Measurements from ENCODE around the gene AP4E1.
"Not testable (repeated sequence)": the region's sequence is repeated elsewhere in the genome, so short reads cannot be mapped to it uniquely, and the experiment has no call there.

Gene AP4E1

DNA sequence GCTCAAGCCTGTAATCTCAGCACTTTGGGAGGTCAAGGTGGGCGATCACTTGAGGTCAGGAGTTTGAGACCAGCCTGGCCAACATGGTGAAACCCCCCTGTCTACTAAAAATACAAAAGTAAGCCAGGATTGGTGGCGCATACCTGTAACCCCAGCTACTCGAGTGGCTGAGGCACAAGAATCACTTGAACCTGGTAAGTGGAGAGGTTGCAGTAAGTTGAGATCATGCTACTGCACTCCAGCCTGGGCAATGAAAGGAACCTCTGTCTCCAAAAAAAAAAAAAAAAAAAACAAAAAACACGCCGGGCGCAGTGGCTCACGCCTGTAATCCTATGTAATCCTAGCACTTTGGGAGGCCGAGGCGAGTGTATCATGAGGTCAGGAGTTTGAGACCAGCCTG, 18.9 kb upstream of the AP4E1 start:
- DNase-seq (ENCODE audit: low spot score) = no peak

DNA sequence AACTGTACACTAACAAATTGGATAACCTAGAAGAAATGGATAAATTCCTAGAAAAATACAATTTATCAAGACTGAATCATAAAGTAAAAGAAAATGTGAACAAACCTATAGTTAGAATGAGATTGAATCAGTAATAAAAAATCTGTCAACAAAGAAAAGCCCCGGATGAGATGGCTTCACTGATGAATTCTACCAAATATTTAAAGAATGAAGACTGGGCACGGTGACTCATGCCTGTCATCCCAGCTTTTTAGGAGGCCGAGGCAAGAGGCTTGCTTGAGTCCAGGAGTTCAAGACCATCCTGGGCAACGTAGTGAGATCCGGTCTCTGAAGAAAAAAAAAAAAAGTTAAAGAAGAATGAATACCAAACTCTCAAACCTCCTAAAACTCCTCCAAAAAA, 17.7 kb upstream of the AP4E1 start:
- DNase-seq (ENCODE audit: low spot score) = no peak

DNA sequence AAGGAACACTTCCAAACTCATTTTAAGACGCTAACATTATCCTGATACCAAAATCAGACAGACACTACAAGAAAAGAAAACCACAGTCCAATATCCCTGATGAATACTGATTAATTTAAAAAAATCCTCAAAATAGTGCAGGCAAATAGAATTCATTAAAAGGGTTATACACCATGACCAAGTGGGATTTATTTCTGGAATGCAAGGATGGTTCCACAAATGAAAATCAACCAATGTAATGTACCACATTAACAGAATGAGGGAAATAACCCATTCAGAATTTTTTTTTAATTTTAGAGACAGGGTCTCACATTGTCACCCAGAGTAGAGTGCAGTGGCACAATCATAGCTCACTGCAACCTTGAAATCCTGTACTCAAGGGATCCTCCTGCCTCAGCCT, 17.3 kb upstream of the AP4E1 start:
- DNase-seq (ENCODE audit: low spot score) = no peak

DNA sequence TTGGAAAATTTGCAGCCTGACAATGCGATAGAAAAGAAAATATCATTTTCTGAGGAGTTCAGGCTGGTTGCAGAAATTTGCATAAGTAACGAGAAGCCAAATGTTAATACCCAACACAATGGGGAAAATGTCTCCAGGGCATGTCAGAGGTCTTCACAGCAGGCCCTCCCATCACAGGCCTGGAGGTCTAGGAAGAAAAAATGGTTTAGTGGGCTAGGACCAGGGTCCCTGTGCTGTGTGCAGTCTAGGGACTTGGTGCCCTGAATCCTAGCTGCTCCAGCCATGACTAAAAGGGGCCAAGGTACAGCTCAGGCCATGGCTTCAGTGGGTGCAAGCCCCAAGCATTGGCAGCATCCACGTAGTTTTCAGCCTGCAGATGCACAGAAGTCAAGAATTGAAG, 14.5 kb upstream of the AP4E1 start:
- DNase-seq (ENCODE audit: low spot score) = no peak

DNA sequence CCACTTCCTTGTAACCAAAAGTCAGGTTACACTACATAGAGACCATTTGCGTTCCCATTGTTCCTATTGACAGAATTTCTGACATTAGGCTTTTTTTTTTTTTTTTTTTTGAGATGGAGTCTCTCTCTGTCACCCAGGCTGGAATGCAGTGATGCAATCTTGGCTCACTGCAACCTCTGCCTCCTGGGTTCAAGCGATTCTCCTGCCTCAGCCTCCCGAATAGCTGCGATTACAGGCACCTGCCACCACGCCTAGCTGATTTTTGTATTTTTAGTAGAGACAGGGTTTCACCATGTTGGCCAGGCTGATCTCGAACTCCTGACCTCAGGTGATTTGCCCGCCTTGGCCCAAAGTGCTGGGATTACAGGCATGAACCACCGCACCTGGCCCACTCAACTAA, 7.1 kb upstream of the AP4E1 start:
- DNase-seq (ENCODE audit: low spot score) = not testable (repeated sequence)

DNA sequence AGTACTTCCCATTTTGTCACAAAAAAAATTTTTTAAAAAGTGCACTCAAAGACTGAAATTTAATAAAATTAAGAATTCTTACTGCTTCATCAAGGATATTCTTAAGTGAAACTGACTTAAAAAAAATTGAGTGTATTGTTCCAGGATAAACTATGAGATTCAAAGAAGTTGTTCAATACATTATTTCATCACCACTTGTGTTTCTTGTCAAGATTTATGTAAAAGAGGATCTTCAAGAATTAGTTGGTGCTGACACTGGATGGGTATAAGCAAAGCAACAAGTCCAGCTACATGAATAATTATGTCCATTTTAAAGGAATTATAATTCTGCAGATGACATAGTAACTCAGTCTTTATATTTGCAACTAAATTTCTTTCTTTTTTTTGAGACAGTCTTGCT, 4.3 kb upstream of the AP4E1 start:
- no peak for DNase-seq (ENCODE audit: low spot score)

DNA sequence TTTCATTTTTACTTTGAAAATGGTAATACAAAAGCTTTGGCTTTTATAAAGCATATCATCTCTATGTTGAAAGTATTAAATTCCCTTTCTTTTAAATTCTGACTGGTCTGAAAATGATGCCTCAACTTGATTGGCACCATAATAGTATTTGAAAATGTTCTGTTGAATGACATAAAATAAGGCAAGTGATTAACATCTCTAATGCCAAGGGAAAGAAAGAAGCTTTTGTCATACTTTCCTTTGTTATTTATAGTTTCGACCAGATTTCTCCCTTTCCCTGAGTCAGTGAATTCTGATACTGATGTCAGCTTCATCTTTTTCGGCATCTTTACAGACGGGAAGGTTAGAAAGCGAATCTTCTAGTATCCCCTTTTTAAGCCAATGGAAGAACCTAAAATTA, 3.4 kb upstream of the AP4E1 start:
- no peak for DNase-seq (ENCODE audit: low spot score)

DNA sequence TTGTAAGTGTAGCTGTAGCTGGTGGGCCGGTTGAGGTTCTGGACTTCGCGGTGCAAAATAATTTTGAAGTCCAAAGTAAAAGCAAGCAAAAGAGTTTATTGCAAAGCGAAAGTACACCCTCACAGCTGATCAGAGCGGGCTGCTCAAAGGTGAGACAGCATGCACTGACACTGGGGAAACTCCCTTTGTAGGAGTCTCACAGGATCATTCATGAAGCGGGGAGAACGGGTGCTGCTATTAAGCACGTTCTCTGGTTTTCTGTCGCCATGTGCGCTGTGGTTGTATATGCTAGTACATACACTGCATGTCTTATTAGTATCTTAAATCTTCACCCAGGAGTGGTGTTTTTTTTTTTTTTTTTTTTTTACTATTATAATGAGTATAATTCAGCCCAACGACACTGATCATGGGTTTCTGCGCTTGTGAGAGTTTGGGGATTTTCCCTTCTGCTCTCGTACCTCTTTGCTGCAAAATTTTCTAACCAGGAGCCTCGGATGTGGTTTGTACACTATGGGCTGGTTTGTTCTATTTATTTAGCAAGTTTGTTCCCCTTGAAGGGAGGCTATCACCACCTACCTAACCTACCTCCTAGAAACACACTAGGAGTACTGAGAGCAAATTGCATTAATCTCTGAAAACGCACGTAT, 1.4 kb upstream of the AP4E1 start:
- peak; percentile 34 for DNase-seq (ENCODE audit: low spot score)

DNA sequence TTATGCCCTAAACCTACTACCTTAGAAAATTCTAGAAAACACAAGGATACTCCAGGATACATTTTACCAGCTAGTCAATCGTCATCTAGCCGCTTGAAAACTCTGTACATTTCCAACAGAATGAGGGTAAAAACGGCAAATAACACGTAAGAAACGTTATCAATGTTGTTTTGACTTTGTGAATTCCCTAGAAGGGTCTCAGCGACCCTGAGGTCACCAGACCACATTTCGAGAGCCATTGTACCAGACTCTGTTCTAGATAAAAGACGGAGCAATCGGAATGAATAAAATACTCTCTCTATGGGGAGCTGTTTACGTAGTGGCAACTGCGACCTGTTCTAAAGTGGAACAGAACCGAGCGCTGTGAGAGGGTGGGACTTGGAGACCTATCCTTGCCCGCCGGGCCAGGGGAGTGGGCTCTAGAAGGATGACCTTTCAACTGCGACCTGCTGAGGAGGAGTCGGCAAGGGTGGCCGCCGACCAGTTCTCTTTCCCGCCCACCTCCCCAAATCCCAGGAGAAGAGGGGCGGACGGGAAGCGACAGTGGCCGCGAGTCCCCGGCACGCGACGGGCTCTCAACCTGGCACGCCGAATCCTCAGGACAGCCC, 778 bp upstream of the AP4E1 start:
- DNase-seq (ENCODE audit: low spot score) = no peak

DNA sequence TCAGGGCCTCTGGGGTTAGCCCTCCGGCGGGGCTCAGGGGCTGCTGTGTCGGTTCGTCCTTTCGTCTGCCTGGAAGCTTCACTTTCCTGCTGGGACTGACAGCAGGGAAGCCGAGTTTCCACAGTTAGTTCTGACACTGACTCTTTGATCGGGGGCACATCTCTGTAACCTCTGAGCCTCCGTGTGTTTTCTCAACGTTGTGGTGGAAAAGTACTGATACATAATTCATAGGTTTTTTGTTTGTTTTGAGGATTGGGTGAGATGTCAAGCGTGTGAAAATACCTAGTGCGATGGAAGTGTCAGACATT, 481 bp downstream of the AP4E1 start:
- DNase-seq (ENCODE audit: low spot score) = no peak

DNA sequence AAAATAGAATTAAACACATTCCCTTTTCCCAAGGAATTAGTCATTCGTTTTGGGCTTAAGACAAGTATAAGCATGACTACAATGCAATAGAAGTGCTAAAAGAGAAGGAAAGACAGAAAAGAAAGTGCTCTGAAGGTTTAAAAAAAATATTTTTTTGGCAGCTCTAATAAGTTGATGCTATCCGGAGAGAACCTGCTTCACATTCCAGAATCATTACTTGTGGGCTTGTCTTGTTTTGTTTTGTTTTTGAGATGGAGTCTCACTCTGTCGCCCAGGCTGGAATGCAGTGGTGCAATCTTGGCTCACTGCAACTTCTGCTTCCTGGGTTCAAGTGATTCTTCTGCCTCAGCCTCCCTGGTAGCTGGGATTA, 1.9 kb downstream of the AP4E1 start:
- not testable (repeated sequence) for DNase-seq (ENCODE audit: low spot score)

DNA sequence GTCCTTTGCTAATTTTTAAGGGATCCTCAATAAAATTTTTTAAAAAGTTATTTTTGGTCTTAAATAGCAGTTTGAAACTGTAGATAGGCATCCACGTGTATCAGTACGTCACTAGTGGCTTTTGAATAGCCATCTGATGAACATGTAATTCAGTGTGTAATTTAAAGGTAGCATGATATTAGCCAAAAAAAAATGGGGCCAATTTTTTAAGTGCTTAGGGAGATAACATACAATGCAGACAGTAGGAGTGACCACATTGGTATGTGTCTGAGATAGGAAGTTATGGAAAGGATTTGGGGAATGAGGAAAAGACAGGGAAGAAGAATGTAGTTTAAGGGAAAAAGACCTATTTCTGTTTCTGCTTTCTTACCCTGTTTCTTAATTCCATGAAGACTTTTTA, 2.5 kb downstream of the AP4E1 start:
- no peak for DNase-seq (ENCODE audit: low spot score)

DNA sequence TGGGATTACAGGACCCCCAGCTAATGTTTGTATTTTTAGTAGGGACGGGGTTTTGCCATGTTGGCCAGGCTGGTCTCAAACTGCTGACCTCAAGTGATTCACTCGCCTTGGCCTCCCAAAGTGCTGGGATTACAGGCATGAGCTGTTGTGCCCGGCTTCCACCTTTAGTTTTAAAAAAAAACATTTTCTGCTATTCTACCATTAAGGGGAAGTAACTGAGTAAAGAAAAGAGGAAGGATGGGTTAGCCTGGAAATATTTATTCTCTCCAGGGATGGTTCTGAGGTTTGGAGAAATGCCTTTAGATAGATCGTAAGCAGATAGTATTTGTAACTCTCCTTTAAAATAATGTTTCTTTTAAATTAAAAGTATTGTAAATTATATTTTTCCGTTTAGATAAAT, 3.1 kb downstream of the AP4E1 start:
- DNase-seq (ENCODE audit: low spot score) = no peak

DNA sequence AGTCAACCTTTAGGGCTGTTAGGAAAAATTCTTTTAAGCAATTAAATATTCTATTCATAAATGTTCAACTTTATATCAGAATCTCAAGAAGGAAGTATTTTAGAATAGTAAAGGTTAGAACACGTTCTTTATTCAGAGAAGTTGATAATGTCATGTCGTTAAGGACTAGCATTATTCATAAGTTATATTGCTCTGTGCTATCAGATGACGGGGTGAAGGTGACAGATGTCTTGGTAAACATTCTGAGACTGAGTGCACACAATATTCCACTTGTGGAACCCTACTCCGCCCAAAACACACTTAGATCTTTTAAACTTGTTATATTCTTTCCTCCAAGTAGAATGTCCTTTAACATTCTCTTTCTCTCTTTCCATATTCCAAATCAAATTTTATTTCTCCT, 7.9 kb downstream of the AP4E1 start:
- no peak for DNase-seq (ENCODE audit: low spot score)

DNA sequence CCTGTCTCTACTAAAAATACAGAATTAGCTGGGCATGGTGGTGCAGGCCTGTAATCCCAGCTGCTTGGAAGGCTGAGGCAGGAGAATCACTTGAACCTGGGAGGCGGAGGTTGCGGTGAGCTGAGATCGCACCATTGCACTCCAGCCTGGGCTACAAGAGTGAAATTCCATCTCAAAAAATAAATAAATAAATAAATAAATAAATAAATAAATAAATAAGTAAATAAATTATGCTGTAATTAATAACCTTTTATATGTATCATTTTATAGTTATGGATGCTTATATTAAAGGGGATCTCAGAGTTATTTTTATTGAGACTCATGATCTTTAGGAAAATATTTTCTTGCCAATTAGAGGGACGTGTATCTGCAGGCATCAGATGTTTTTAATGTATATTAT, 10.9 kb downstream of the AP4E1 start:
- not testable (repeated sequence) for DNase-seq (ENCODE audit: low spot score)

DNA sequence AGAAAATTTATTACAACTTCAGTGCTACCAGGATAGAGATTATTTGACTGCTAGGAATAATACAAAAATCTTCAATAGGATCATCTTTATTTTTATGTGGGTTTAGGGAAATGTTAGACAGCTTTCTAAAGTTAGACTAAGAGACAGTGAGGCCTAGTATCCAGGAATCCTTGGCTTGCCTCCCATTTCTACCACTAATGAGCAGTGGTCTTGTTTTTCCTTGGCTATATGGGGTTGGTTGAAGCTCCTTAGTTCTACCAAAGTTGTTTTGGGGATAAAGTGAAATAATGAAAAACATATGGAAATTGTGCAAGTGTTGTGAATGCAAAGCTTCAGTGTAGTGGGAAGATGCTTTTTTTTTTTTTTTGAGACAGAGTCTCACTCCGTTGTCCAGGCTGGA, 16.8 kb downstream of the AP4E1 start:
- no peak for DNase-seq (ENCODE audit: low spot score)

DNA sequence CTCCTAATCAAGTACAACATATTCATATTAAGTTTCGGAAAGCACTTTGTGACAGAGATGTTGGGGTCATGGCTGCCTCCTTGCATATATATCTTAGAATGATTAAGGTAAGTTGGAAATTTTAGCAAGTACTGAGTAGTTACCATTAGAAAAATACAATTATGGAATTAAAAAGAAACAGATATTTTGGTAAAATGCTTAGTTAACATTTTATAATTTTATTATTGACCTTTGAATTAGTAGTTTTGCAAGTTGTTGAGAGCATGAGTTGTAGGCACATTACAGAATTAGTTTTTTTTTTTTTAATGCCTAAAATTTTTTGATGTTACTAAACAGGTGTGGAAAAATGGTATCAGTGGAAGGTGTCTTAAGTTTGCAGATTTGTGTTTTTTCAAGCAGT, 20.6 kb downstream of the AP4E1 start:
- no peak for DNase-seq (ENCODE audit: low spot score)

DNA sequence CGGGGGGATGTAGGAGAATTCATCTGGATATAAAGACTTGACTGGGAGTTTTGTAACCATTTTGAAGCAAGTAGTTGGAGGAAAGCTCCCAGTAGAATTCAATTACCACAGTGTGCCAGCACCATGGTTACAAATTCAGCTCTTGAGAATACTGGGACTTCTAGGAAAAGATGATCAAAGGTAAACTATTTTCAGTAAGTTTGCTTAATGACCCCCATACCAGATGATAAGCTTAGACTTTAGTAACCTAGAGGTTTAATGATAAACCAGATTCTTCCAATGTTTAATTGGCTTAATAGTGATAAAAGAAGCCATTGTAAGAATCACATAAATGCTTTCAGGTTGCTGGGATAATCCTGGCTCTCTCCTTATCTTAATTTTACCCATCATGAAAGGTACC, 22.3 kb downstream of the AP4E1 start:
- DNase-seq (ENCODE audit: low spot score) = no peak

DNA sequence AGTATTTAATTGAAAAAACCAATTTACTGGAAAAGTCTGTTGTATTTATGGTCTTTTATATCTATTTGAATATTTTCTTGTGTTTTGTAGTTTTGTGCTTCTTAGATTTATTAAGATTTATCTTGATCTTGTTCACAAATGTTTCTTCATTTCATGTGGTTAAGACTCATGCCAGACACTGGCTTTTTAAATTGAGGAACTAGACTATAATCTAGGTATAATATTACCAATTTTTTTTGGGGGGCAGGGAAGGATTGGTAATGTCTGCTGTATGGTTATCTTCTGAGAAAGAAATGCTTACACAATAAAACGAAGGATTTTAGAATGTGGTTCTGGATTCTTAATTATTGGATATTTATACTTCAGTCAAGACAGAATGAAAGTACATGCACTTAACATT, 24.9 kb downstream of the AP4E1 start:
- DNase-seq (ENCODE audit: low spot score) = no peak

DNA sequence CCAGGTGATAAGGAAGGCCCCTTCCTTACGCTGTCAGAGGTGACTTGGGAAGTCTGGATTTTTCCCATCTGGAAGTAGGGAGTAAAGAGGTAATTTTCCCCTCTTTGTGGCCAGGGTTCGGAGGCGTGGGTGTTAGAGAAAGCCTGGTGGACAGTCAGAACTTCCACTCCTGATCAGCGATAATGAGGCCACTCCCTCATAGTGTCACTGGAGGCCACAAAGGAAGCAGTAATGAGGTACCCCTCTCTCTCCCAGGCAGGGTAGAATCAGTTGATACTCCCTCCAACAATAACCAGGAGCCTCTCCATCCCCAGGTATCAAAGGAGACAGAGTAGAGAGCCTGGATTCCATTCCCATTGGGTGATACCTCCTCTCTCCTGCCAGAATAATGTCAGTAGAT, 30.0 kb downstream of the AP4E1 start:
- DNase-seq (ENCODE audit: low spot score) = no peak

DNA sequence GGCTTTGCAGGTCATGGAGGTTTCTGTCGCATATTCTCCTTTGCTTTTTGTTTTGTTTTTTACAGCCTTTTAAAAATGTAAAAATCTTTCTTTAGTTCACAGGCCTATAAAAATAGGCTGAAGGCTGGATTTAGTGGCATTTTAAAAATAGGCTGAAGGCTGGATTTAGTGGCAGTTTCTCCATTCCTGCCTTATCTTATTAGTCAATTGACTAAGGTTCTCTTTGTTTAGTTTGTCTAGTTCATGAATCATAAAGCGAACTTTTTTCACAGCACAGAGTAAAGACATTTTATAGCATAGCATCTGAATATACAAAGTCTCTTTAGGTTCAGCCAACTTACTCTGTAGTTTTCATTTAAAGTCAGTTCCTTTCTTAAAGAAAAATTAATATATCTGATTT, 31.4 kb downstream of the AP4E1 start:
- DNase-seq (ENCODE audit: low spot score) = no peak

DNA sequence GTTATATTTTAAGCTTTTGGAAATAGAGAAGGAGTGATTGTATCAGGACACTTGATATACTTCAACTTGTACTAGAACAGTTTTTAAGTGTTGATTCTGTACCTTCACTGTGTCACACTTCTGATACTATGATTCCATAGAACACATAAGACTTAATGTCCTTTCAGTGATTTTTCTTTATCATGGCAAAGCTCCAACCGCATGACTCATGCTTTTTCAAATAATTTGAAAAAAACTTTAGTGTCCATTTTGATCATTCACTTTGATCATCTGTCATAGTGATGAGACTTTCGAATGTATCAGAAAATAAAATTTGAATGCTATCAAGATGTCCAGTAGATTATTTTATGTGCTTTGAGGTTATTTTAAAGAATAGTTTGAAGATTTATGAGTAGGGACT, 32.0 kb downstream of the AP4E1 start:
- no peak for DNase-seq (ENCODE audit: low spot score)

DNA sequence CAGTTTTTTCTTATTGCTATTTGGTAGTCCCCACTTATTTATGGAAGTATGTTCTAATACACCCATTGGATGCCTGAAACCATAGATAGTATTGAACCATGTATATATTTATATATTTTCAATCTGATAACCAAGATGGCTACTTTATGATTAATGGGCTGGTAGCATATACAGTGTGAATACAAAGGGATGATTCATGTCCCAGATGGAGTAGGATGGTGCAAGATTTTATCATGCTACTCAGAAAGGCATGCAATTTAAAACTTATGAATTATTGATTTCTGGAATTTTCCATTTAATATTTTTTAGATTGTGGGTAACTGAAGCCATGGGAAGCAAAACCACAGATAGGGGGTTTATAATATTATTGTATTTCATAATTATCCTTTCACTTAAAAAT, 35.2 kb downstream of the AP4E1 start:
- DNase-seq (ENCODE audit: low spot score) = no peak

DNA sequence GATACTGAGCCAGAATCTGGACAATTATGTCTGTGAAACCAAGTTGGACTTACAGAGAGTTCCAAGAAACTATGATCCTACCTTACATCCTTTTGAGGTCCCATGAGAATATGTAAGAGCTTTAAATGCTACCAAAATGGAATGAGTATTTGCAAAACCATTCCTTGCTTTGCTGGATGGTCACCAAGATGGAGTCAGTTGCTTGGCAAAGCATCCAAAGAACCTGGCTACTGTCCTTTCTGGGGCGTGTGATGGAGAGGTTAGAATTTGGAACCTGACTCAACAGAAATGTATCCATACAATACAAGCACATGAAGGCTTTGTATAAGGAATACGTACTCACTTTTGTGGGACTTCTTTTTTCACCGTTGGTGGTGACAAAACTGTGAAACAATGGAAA, 36.2 kb downstream of the AP4E1 start:
- DNase-seq (ENCODE audit: low spot score) = no peak

DNA sequence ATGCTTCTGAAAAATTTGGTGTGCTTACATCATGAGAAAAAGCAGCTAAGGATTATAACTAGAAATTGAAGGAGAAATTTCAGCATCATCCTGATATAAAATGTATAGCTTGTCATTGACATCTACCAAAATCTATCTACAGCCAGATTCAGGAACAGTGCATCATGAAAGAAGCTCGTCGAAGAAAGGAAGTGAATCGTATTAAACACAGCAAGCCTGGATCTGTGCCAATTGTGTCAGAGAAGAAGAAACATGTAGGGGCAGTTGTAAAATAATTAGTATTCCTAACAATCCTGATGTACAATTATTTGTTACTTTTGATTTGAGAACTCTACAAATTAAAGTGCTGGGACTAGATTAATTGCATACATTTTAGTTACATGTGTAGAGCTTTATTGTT, 37.2 kb downstream of the AP4E1 start:
- DNase-seq (ENCODE audit: low spot score) = no peak
